PC-9 (cell line): ENCODE measurements around the gene POU2F3.

Experiments
- CTCF ChIP-seq: fragments of 200-600 bp; sonication (generic); conservative IDR thresholded peaks from 2 replicates; pipeline ENCODE4 v1.6.1; 2017; ENCODE audit warnings: mixed run types, antibody characterized with exemption, mild to moderate bottlenecking, moderate library complexity
- EZH2 ChIP-seq: fragments of 200-600 bp; sonication (generic); IDR thresholded peaks from 2 replicates; pipeline ENCODE4 v1.8.0; 2017; ENCODE audit warnings: antibody characterized with exemption, low read depth

GRCh38 chr11:120212259-120212878 is 27.6 kb upstream of the POU2F3 start:
- TF ChIP-seq EZH2 (no peak), CTCF (no peak)
